DMS153 treated with DMSO at 0.1 percent for 48 hours (cell line): ENCODE measurements around the gene PARM1.

Experiments used
- DNase-seq: peaks from one replicate; lab custom pipeline; 2025; ENCODE audit not compliant: unreplicated experiment; lab: John Stamatoyannopoulos, UW

The PARM1 gene

DNA sequence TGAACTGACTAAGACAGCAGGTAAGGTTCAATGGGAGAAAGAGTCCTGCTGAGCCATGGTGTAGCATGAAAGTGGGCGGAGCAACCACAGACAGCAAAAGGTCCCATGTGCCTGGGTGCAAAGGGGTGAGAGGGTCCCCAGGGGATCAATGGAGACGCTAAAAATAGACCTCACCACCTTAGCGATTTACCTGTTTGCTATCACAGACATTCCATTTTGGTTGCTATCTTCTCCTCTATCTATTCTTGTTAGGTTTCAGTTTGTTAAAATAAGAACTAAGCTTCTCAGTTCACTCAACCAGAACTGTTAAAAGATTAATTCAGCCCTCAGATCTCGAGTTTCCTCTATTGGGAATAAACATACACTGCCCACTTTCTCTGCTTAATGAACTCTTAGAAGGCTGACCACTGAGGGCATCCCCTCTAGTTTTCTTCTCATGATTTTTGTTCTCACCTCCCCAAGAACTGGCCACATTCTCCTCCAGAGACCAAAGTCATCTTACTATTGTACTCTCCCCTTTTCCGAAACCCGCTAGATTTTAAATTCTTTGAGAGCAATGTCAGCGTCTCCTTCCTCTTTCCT lies 136.7 kb downstream of the PARM1 start:
- DNase-seq = no peak

DNA sequence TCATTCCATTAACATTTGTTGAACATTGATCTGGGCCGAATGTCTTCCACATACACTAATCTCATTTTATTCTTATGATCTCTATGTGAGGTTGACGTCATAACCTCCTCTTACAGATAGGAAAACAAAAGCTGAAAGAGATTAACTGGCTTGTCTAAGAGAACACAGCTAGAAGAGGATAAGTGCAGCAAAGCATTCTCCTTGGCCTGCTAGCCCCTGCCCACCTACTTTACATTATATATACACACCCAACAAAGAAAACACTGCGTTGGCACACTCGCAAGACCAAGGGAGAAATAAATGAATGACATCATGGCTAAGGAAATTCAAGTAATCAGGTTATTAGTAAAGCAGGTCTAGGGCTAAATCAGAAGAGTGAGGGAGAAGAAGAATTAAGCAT lies 138.4 kb downstream of the PARM1 start:
- no peak for DNase-seq

DNA sequence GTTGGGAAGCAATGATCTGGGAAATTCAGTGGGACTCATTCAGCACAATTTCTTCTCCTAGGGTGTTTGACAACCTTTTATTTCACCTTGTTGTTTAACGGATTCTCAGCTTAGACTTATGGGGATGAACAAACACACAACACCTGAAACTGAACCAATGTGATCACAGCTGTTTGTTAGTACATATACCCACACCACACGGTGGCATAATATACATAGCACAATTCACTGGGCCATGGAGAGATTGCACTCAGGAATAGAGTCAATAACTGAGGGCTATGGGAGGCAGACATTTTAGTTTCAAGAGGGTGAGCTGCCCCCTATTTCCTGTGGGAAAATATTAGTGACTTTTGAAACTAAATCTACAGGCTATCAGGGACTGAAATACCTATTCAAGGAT lies 148.0 kb downstream of the PARM1 start:
- no peak for DNase-seq

DNA sequence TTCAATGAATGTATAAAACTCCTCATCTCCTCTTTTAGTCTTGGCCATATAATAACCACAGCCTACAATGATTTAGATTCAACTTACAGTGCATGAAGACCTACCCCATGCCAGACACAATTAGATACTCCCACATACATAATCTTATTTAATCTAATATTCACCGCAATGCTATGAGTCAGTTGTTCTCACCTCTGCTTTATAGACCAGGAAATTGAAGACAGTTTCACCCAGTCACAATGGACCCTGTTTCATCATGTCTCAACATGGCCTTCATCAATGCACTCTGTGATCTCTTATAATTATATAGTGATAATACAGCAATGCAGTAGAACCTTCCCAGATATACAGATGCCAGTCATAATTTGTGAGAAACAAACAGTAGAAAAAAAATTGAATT lies 148.6 kb downstream of the PARM1 start:
- DNase-seq = no peak

DNA sequence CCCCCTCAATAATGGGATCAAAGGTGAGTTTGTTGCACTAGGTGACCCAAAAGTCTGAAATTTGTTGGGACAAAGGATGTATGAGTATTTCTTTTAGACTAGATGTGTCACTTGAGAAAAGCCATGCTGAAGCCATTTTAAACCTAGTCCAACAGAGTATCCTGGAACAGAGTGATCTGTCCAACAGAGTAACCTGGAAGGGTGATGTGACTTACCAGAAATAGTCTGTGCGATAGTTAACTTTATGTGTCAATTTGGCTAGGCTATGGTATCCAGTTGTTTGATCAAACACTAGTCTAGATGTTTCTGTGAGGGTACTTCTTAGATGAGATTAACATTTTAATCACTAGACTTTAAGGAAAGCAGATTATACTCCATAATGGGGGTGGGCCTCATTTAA lies 154.5 kb downstream of the PARM1 start:
- DNase-seq = no peak

DNA sequence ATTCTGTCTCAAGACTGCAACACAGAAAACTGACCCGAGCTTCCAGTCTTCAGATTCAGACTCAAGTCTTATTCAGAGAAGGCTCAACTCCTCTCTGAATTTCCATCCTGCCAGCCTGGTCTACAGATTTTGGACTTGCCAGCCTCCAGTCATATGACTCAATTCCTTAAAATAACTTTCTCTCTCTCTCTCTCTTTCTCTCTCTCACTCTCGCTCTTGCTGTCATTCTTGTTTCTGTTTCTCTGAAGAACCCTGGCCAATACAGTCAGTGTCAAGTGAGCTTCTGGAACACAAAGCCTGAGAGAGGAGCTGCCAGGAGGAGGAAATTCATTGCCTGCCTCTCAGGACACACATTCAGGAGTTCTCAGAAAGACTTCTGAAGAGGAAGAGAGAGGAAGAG lies 154.9 kb downstream of the PARM1 start:
- DNase-seq = no peak

DNA sequence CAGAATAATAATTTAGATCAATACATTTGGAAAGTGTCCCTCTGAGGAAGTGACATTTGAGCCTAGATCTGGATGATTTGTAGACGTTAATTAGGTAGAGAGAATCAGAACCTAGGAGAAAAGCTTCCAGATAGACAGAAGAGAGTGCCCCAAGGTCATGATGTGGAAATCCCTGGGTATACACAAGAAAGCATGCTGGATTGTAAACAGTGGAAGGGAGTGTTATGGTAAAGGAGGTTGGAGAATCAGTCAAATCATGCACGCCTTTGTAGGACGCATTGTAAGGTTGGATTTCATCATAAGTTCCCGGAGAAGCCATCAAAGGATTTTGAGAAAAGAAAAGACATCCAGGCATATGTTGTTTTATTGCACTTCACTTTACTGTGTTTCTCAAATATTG lies 156.3 kb downstream of the PARM1 start:
- DNase-seq = no peak

DNA sequence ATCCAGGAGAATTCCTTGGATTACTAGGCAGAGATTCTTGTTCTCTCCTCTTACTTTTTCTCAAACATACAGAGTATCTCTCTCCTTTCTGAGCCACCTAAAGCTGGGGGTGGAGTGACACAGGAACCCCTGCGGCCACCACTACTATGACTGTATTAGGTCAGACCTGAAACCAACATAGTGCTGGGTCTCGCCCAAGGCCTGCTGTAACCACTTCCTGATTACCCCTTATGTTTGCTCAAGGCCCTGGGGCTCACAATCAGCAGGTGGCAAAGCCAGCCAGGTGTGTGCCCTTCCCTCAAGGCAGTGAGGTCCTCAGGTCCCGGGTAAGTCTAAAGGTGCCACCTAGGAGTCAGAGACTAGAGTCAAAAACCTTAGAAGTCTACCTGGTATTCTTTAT lies 166.4 kb downstream of the PARM1 start:
- no peak for DNase-seq
